Testis (tissue), 3 donors: ENCODE measurements around the gene COMP. TPM values are rescaled to one million over a fixed set of nuclear protein-coding genes. Genes with fewer than 3 reads are reported as not detected.

Experiments
- DNase-seq: peaks from one replicate; pipeline ENCODE4 v3.0.0-alpha.2; 2019
- H3K27ac ChIP-seq, 2 donors: fragments of 200-600 bp; sonication (generic); one replicate each; pipeline ENCODE4 v1.5.1; 2019
- H3K27me3 ChIP-seq: fragments of 200-600 bp; sonication (generic); one replicate; pipeline ENCODE4 v1.5.1; 2019
- H3K36me3 ChIP-seq: fragments of 200-600 bp; sonication (generic); one replicate; pipeline ENCODE4 v1.5.1; 2017; ENCODE audit warnings: low read depth; ENCODE audit errors: missing control alignments
- H3K4me1 ChIP-seq: fragments of 200-600 bp; sonication (generic); one replicate; pipeline ENCODE4 v1.5.1; 2019
- H3K4me3 ChIP-seq, 2 donors: fragments of 200-600 bp; sonication (generic); one replicate each; pipeline ENCODE4 v1.5.1; 2017 to 2019
- H3K9me3 ChIP-seq: fragments of 200-600 bp; sonication (generic); one replicate; pipeline ENCODE4 v1.5.1; 2017
- POLR2A ChIP-seq: fragments of 450-650 bp; IDR thresholded peaks from one replicate; pipeline ENCODE4 v1.6.1; 2017; ENCODE audit warnings: antibody characterized with exemption, mild to moderate bottlenecking, moderate library complexity
- WGBS, 2 donors: methylation state at CpG; one replicate each; pipeline ENCODE4 v1.1.5; 2018; 5-methylcytosine and 5-hydroxymethylcytosine counted together
- intact Hi-C: fragments of 100-400 bp; cut with DNase I; formaldehyde crosslinking; loops from one replicate; pipeline ENCODE4 v1.15.1; 2023; ENCODE audit warnings: low total_unique reads
- polyA plus RNA-seq: library from polyadenylated mRNA; stranded (reverse); fragments of 350-450 nt; fragmentation: Illumina TruSeq; extraction: RNeasy Lipid Tissue Mini Kit (QIAGEN cat#74804); gene quantifications from one replicate; pipeline ENCODE4 v1.2.3, GENCODE V29; 2014; ENCODE audit warnings: low read depth, low replicate concordance; ENCODE audit not compliant: insufficient read depth
- total RNA-seq, 2 donors: library from RNA; depleted of rRNA; stranded (reverse); fragments of >200 nt; gene quantifications; one replicate each; pipeline ENCODE4 v1.2.3, GENCODE V29; 2016
- TF ChIP-seq, protein P1 (sequence below), 3 experiments: fragments of 450-650 bp in 2 of 3; fragments of 200-600 bp in 1 of 3; sonication (generic) in 1 of 3; IDR thresholded peaks; one replicate each; pipeline ENCODE4 v1.5.1; 2016 to 2019; ENCODE audit warnings: antibody characterized with exemption in 3 of 3, mild to moderate bottlenecking in 2 of 3, moderate library complexity in 1 of 3

The COMP gene
- total and polyA plus RNA-seq, 3 donors from 2014 or later, result 3.8 to 23.4 (median 7.1) TPM

DNA sequence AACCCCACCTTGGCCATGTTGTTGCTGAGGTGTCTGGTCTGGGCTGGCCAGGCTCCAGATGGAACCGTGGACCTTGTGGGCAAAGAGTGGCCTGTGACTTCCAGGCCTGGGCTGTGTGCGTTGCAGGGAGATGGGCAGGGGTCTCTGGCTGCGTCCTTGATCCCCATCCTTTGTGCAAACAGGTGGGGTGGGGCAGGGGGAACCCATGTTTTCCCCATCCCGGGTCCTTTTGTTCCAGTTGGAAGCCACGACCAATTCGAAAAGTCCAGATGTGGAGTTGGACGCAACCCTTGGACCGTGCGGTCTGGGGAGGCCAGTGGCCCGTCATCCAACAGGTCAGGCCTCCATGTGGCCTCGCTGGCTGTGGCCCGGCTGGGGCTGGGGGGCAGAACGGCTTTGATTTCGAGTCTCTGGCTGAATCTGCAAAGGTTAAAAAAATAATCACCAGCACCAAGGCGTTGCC, 13.1 kb upstream of the COMP start:
- Histone ChIP-seq H3K27ac (no peak overlapping the region), H3K4me1 (no peaks in the 10 kb centered on the region), H3K9me3 (no peaks in the 10 kb centered on the region), H3K4me3 (no peak overlapping the region), H3K36me3 (no peaks in the 10 kb centered on the region), H3K27me3 (no peaks in the 10 kb centered on the region)
- no peak for TF ChIP-seq POLR2A
- TF ChIP-seq, protein P1, sequence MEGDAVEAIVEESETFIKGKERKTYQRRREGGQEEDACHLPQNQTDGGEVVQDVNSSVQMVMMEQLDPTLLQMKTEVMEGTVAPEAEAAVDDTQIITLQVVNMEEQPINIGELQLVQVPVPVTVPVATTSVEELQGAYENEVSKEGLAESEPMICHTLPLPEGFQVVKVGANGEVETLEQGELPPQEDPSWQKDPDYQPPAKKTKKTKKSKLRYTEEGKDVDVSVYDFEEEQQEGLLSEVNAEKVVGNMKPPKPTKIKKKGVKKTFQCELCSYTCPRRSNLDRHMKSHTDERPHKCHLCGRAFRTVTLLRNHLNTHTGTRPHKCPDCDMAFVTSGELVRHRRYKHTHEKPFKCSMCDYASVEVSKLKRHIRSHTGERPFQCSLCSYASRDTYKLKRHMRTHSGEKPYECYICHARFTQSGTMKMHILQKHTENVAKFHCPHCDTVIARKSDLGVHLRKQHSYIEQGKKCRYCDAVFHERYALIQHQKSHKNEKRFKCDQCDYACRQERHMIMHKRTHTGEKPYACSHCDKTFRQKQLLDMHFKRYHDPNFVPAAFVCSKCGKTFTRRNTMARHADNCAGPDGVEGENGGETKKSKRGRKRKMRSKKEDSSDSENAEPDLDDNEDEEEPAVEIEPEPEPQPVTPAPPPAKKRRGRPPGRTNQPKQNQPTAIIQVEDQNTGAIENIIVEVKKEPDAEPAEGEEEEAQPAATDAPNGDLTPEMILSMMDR (IDR thresholded peaks at IDR 0.05), result no peak
- no peak for DNase-seq
- intact Hi-C loops, result no loop called here
- 90 to 93% methylated on average over 5 to 15 of the region's 15 CpGs for WGBS, 2 donors

DNA sequence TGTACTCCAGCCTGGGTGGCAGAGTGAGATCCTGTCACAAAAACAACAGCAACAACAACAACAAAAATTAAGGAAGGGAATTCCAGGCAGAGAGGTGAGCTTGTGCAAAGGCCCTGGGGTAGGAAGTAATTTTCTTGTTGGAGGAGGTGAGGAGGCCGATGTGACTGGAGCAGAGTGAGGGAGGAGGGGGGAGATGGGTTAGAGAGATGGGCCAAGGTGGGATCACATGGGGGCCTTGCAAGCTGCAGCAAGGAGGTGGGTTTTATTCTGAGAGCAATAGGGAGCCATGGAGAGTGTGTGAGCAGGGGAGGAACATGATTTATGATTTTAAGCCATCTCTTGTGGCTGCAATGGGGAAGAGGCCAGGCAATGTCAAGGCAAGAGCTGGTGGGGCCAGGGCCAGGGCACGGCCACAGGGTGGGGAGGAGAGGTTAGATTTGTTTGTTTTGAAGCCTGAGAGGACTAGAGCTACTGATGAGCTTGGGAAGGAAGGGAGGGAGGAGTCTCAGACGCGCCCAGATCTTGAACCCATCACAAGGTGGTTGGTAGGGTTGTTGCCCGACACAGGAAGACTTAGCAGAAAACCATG, 12.5 kb upstream of the COMP start:
- Histone ChIP-seq H3K27me3 (no peaks in the 10 kb centered on the region), H3K4me3 (no peak overlapping the region), H3K4me1 (no peaks in the 10 kb centered on the region), H3K36me3 (no peaks in the 10 kb centered on the region), H3K27ac (no peak overlapping the region), H3K9me3 (no peaks in the 10 kb centered on the region)
- WGBS, 2 donors, result 93 to 95% methylated on average over 5 of the region's 5 CpGs
- intact Hi-C loops, result no loop called here
- DNase-seq, result no peak
- TF ChIP-seq, protein P1 (IDR thresholded peaks at IDR 0.05), result no peak
- TF ChIP-seq POLR2A, result no peak

DNA sequence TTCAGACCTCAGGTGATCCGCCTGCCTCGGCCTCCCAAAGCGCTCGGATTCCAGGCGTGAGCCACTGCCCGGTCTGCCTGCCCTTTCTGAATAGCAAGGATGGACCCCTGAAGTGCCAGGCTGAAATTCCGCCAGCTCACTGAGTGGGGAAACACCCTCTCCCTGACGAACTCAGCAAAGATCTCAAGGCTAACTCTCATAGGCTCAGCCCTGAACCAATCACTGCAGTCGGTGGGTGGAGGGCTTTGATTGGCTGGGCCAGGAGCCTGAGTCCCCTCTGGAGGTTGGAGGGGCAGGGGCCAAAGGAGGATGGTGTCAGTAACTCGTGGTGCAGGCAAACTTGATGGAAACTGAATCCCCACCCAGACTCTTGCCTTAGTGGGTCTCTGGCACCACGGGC, 11.2 kb upstream of the COMP start:
- Histone ChIP-seq H3K4me1 (no peaks in the 10 kb centered on the region), H3K9me3 (no peaks in the 10 kb centered on the region), H3K4me3 (peak overlapping the region in 1 of 2 donors; percentile 10), H3K27me3 (no peaks in the 10 kb centered on the region), H3K36me3 (no peaks in the 10 kb centered on the region), H3K27ac (no peak overlapping the region)
- 41 to 55% methylated on average over 11 of the region's 11 CpGs for WGBS, 2 donors
- TF ChIP-seq POLR2A, result no peak
- TF ChIP-seq, protein P1 (IDR thresholded peaks at IDR 0.05), result no peak
- intact Hi-C loops, result no loop called here
- DNase-seq, result peak; percentile 55

DNA sequence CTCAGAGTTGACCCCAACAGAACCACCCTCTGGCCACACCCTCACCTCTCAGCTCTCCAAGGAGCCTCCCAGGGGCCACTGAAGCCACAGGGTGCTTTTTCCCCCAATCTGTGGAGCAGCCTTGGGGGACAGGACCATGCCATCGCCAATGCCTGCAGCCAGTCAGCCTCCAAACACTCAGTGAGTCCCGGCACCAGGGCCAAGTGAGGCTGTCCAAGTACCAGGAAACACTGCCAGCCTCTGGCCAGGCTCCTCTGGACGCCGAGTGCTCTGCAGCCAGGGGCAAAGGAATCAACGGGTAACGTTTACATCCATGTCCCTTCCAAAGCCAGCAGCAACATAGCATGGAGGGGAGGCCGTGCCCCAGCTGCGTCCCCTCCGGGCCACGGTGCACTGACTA, 9.5 kb upstream of the COMP start:
- DNase-seq, result no peak
- H3K4me3 ChIP-seq, result no peak overlapping the region
- intact Hi-C loops, result no loop called here
- H3K27ac ChIP-seq, result no peak overlapping the region
- H3K9me3 ChIP-seq, result no peaks in the 10 kb centered on the region
- no peaks in the 10 kb centered on the region for H3K36me3 ChIP-seq
- TF ChIP-seq, protein P1 (IDR thresholded peaks at IDR 0.05), result no peak
- no peak for TF ChIP-seq POLR2A
- WGBS, 2 donors, result 60 to 73% methylated on average over 1 to 10 of the region's 10 CpGs
- no peaks in the 10 kb centered on the region for H3K27me3 ChIP-seq
- H3K4me1 ChIP-seq, result no peaks in the 10 kb centered on the region

DNA sequence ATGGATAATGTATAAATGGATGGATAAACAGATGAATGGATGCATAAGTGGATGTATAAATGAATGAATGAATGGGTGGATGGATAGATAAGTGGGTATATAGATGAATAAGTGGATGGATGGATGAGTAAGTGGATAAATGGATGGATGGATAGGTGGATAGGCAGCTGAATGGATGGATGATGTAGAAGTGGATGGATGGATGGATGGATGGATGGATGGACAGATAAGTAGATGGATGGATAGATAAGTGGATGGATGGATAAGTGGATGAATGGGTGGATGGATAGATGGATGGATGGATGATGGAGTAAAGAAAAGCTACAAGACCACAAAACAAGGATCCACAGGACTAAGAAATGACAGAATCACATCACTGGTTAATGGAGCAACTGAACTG, 9.0 kb upstream of the COMP start:
- H3K9me3 ChIP-seq, result no peaks in the 10 kb centered on the region
- TF ChIP-seq, protein P1 (IDR thresholded peaks at IDR 0.05), result no peak
- TF ChIP-seq POLR2A, result no peak
- no peak overlapping the region for H3K4me3 ChIP-seq
- intact Hi-C loops, result no loop called here
- no peak for DNase-seq
- H3K4me1 ChIP-seq, result no peaks in the 10 kb centered on the region
- H3K27ac ChIP-seq, result no peak overlapping the region
- H3K27me3 ChIP-seq, result no peaks in the 10 kb centered on the region
- no peaks in the 10 kb centered on the region for H3K36me3 ChIP-seq
